Endothelial cell of umbilical vein (primary cell): ENCODE results near the gene TMEM145. TPM values are rescaled to one million over a fixed set of nuclear protein-coding genes. Genes with fewer than 3 reads are reported as not detected.

ENCODE experiments used
- BruUV-seq: library from RNA; stranded (reverse); fragments of 400-500 nt; replicated peaks from 2 replicates; lab custom pipeline; 2021; lab: Mats Ljungman, UMichigan
- CTCF ChIA-PET: fragments of 300-600, 350-600 bp; sonication (Branson Sonifier 250); formaldehyde crosslinking; loops from one replicate; lab custom pipeline; 2021; ENCODE audit warnings: antibody characterized with exemption, inconsistent platforms; lab: Charles Lee
- POLR2A ChIA-PET: fragments of 300-600, 350-600 bp; sonication (Branson Sonifier 250); formaldehyde crosslinking; loops from one replicate; lab custom pipeline; 2021; ENCODE audit warnings: antibody characterized with exemption, inconsistent platforms; lab: Charles Lee
- DNase-seq: peaks from one replicate; pipeline ENCODE4 v3.0.0-alpha.2; 2011; ENCODE audit warnings: low read depth, low spot score
- FAIRE-seq: peaks from 2 replicates; lab custom pipeline; 2011; peaks lifted over from hg19 to GRCh38; lab: Jason Lieb, UNC
- H2AFZ ChIP-seq: 2 replicates; pipeline ENCODE4 v1.6.0; 2012; ENCODE audit warnings: low read depth, low read length, control low read depth, inconsistent platforms
- H3K27ac ChIP-seq: 2 replicates; pipeline ENCODE4 v1.5.1; 2011; ENCODE audit warnings: low read depth, mild to moderate bottlenecking, control low read depth, low read length, moderate library complexity; ENCODE audit not compliant: insufficient read depth
- H3K27me3 ChIP-seq, 2 experiments: 2 replicates each; pipeline versions ENCODE4 v1.6.0 to v1.6.1; 2011; ENCODE audit warnings: low read length in 2 of 2, mixed read lengths in 1 of 2; ENCODE audit not compliant: control insufficient read depth in 2 of 2, insufficient read depth in 2 of 2
- H3K36me3 ChIP-seq, 2 experiments: 2 replicates in 1 of 2; 3 replicates in 1 of 2; pipeline ENCODE4 v1.5.1; 2011; ENCODE audit warnings: low read length in 2 of 2, mild to moderate bottlenecking in 1 of 2, moderate library complexity in 1 of 2; ENCODE audit not compliant: control insufficient read depth in 2 of 2, insufficient read depth in 2 of 2; ENCODE audit errors: extremely low read depth in 1 of 2
- H3K4me1 ChIP-seq: 3 replicates; pipeline ENCODE4 v1.5.1; 2011; ENCODE audit warnings: mild to moderate bottlenecking, low read length; ENCODE audit not compliant: control insufficient read depth, insufficient read depth; ENCODE audit errors: extremely low read depth
- H3K4me2 ChIP-seq: 2 replicates; pipeline ENCODE4 v1.6.1; 2011; ENCODE audit warnings: low read length, control low read depth, mixed read lengths; ENCODE audit not compliant: insufficient read depth
- H3K4me3 ChIP-seq, 3 experiments: fragments of 200-600 bp in 1 of 3; sonication (generic), shearing (Covaris generic) in 1 of 3; replicated peaks in 1 of 3; 2 replicates each; pipeline ENCODE4 v1.5.1; 2011 to 2016; ENCODE audit warnings: control low read depth in 3 of 3, low read length in 3 of 3, mild to moderate bottlenecking in 2 of 3, inconsistent platforms in 1 of 3, low read depth in 1 of 3, moderate library complexity in 1 of 3; ENCODE audit not compliant: insufficient read depth in 1 of 3
- H3K79me2 ChIP-seq: 2 replicates; pipeline ENCODE4 v1.6.0; 2012; ENCODE audit warnings: low read length, inconsistent platforms; ENCODE audit not compliant: control insufficient read depth, insufficient read depth
- H3K9ac ChIP-seq: replicated peaks from 2 replicates; pipeline ENCODE3; 2011; ENCODE audit warnings: low read length, control low read depth; ENCODE audit not compliant: insufficient read depth; ENCODE audit errors: extremely low read depth
- H3K9me1 ChIP-seq: replicated peaks from 3 replicates; pipeline ENCODE4 v1.6.0; 2011; ENCODE audit warnings: mild to moderate bottlenecking, low read length; ENCODE audit not compliant: control insufficient read depth, insufficient read depth; ENCODE audit errors: extremely low read depth
- H3K9me3 ChIP-seq: replicated peaks from 2 replicates; pipeline ENCODE4 v1.5.1; 2012; ENCODE audit warnings: low read length, inconsistent platforms; ENCODE audit not compliant: control insufficient read depth, insufficient read depth
- H4K20me1 ChIP-seq: replicated peaks from 2 replicates; pipeline ENCODE3; 2011; ENCODE audit warnings: mild to moderate bottlenecking, low read length; ENCODE audit not compliant: control insufficient read depth, insufficient read depth; ENCODE audit errors: extremely low read depth
- FOS ChIP-seq: IDR thresholded peaks from 2 replicates; pipeline ENCODE4 v1.6.1; 2011; ENCODE audit warnings: mild to moderate bottlenecking, low read length, moderate library complexity, borderline replicate concordance; ENCODE audit not compliant: insufficient read depth
- GATA2 ChIP-seq: IDR thresholded peaks from 2 replicates; pipeline ENCODE4 v1.7.0; 2011; ENCODE audit warnings: low read depth, mild to moderate bottlenecking, moderate library complexity, mixed read lengths, low read length; ENCODE audit not compliant: insufficient read length, insufficient read depth
- JUN ChIP-seq: IDR thresholded peaks from 2 replicates; pipeline ENCODE4 v1.6.1; 2011; ENCODE audit warnings: borderline replicate concordance, low read depth; ENCODE audit not compliant: insufficient read length, insufficient read depth
- POLR2A ChIP-seq: IDR thresholded peaks from 2 replicates; pipeline ENCODE4 v1.6.1; 2012; ENCODE audit warnings: low read depth, mild to moderate bottlenecking, control low read depth, low read length
- dilution Hi-C: fragments of 300-500 bp; cut with MboI; formaldehyde crosslinking; loops from one replicate; pipeline ENCODE4 v1.15.0; 2019; ENCODE audit warnings: low sequenced_read_pairs; ENCODE audit not compliant: extremely low pct_ligation_motif_present
- intact Hi-C: fragments of 100-400 bp; cut with micrococcal nuclease; formaldehyde crosslinking; loops from one replicate; pipeline ENCODE4 v1.10.0; 2022
- polyA plus RNA-seq, 4 experiments: library from polyadenylated mRNA; depleted of rRNA in 3 of 4; stranded (reverse) in 3 of 4; unstranded in 1 of 4; fragments of >200 nt; gene quantifications; 2 replicates each; pipeline versions ENCODE4 v1.2.1 to v1.2.3, GENCODE V29; 2011 to 2012; ENCODE audit warnings: missing spikeins in 1 of 4
- total RNA-seq: library from RNA; stranded (reverse); gene quantifications from 2 replicates; pipeline ENCODE4 v1.2.3, GENCODE V29; 2021
- TF ChIP-seq, protein P1 (sequence below), 2 donors: IDR thresholded peaks; 1 replicate in 1 of 2; 2 replicates in 1 of 2; pipeline ENCODE4 v1.5.1; 2011; ENCODE audit warnings: low read length in 2 of 2, mild to moderate bottlenecking in 2 of 2, moderate library complexity in 2 of 2, control low read depth in 1 of 2, inconsistent platforms in 1 of 2, low read depth in 1 of 2; ENCODE audit not compliant: insufficient read depth in 1 of 2; ENCODE audit errors: extremely low read depth in 1 of 2
- TF ChIP-seq, protein P2 (sequence below): IDR thresholded peaks from 2 replicates; pipeline ENCODE4 v1.6.1; 2011; ENCODE audit not compliant: insufficient read depth, insufficient read length

Gene TMEM145
- total and polyA plus RNA-seq, 2 donors (not counting 3 experiments of a cell fraction or from before 2014, with no cell fraction given): not detected

DNA sequence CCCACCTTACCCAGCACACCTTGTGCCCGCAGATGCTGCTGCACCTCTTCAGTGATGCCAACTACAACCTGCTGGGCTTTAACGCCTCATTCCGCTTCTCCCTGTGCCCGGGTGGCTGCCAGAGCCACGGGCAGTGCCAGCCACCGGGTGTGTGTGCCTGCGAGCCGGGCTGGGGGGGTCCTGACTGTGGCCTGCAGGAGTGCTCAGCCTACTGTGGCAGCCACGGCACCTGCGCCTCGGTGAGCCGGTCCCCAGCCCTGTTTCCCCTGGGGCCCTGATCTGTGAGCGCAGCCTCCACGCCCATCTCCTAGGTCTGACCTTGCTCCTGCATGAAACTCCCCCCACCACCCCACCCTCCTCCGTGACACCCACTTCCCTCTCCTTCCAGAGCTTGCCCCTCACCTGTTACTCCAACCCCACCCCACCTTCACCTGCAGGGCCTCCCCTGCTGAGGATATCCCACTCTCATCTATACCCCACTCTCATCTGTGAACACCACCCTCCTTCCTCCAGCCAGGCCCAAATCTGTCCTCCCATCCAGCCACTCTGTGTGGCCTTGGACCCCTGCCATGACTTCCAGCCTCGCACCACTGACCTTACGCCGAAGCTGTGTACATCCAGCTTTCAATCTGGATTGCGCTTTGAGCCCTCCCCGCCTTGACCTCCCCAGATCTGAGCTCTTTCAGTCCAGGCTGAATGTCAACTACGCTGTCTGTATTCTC lies 21.0 kb downstream of the TMEM145 start:
- TF ChIP-seq, protein P1, sequence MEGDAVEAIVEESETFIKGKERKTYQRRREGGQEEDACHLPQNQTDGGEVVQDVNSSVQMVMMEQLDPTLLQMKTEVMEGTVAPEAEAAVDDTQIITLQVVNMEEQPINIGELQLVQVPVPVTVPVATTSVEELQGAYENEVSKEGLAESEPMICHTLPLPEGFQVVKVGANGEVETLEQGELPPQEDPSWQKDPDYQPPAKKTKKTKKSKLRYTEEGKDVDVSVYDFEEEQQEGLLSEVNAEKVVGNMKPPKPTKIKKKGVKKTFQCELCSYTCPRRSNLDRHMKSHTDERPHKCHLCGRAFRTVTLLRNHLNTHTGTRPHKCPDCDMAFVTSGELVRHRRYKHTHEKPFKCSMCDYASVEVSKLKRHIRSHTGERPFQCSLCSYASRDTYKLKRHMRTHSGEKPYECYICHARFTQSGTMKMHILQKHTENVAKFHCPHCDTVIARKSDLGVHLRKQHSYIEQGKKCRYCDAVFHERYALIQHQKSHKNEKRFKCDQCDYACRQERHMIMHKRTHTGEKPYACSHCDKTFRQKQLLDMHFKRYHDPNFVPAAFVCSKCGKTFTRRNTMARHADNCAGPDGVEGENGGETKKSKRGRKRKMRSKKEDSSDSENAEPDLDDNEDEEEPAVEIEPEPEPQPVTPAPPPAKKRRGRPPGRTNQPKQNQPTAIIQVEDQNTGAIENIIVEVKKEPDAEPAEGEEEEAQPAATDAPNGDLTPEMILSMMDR (IDR thresholded peaks at IDR 0.05; ENCODE audit: extremely low read depth in 1 of 2, insufficient read depth in 1 of 2, low read depth in 1 of 2, low read length in 2 of 2): no peak
- TF ChIP-seq POLR2A (no peak), FOS (no peak)
- intact Hi-C loops: no loop called here
- POLR2A ChIA-PET: no interaction called here
- H3K4me2 ChIP-seq: no peak overlapping the region
- H2AFZ ChIP-seq: no peak overlapping the region
- no peaks in the 10 kb centered on the region for H4K20me1 ChIP-seq
- no TSS peak for BruUV-seq
- no peaks in the 10 kb centered on the region for H3K27me3 ChIP-seq
- no peaks in the 10 kb centered on the region for H3K4me1 ChIP-seq
- no peaks in the 10 kb centered on the region for H3K9me3 ChIP-seq
- H3K4me3 ChIP-seq: no peak overlapping the region
- dilution Hi-C loops: no loop called here
- H3K9me1 ChIP-seq: no peaks in the 10 kb centered on the region
- H3K36me3 ChIP-seq: peaks cover 0 to 7% of the 10 kb centered on the region in 2 experiments
- H3K27ac ChIP-seq: no peak overlapping the region
- H3K9ac ChIP-seq: no peak overlapping the region
- H3K79me2 ChIP-seq: no peaks in the 10 kb centered on the region
- FAIRE-seq (no peak), DNase-seq (no peak)
- CTCF ChIA-PET: no interaction called here

DNA sequence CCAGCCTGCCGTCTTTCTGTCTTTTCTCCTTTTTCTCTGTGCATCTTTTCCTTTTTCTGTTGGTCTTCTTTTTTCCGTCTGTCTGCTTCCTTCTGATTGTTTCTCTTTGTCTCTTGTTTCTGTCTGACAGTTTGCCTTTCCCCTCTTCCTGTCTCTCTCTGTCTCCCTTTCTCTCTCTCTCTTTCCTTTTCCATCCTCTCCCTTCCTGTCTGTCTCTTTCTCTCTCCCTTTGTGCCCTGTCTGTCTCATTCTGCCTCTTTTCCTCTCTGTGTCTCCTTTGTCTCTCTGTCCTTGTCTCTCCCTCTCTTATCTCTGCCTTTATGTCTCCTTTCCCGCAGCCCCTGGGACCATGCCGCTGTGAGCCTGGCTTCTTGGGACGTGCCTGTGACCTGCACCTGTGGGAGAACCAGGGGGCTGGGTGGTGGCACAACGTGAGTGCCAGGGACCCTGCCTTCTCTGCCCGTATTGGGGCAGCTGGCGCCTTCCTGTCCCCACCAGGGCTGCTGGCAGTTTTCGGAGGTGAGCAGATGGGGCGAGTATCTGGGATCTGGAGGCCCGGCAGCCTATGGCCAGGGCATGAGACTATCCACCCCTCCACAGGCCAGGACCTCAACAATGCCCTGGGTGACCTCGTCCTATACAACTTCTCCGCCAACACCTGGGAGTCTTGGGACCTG lies 21.7 kb downstream of the TMEM145 start:
- H4K20me1 ChIP-seq: no peaks in the 10 kb centered on the region
- no peaks in the 10 kb centered on the region for H3K27me3 ChIP-seq
- no peak overlapping the region for H3K27ac ChIP-seq
- TF ChIP-seq, protein P2, sequence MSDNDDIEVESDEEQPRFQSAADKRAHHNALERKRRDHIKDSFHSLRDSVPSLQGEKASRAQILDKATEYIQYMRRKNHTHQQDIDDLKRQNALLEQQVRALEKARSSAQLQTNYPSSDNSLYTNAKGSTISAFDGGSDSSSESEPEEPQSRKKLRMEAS: no peak
- no peak for TF ChIP-seq GATA2
- TF ChIP-seq FOS: no peak
- TF ChIP-seq POLR2A: no peak
- no peak for TF ChIP-seq JUN
- no TSS peak for BruUV-seq
- H3K4me2 ChIP-seq: no peak overlapping the region
- peaks cover 0 to 7% of the 10 kb centered on the region in 2 experiments for H3K36me3 ChIP-seq
- no peaks in the 10 kb centered on the region for H3K9me1 ChIP-seq
- no peaks in the 10 kb centered on the region for H3K79me2 ChIP-seq
- ChIA-PET CTCF (no interaction called here), POLR2A (no interaction called here)
- intact Hi-C loops (no loop called here), dilution Hi-C loops (no loop called here)
- H3K4me3 ChIP-seq: no peak overlapping the region
- H2AFZ ChIP-seq: no peak overlapping the region
- H3K4me1 ChIP-seq: no peaks in the 10 kb centered on the region
- H3K9ac ChIP-seq: no peak overlapping the region
- H3K9me3 ChIP-seq: no peaks in the 10 kb centered on the region
- FAIRE-seq (no peak), DNase-seq (no peak)
